Common myeloid progenitor, CD34-positive (primary cell): ENCODE results near the gene OBP2A.

Experiments
- CTCF ChIA-PET: fragments of 350-600 bp; sonication (Branson Sonifier 250); formaldehyde crosslinking; loops from one replicate; lab custom pipeline; 2021; ENCODE audit warnings: antibody characterized with exemption; lab: Charles Lee
- POLR2A ChIA-PET: fragments of 350-600 bp; sonication (Branson Sonifier 250); formaldehyde crosslinking; loops from one replicate; lab custom pipeline; 2021; ENCODE audit warnings: antibody characterized with exemption; lab: Charles Lee
- DNase-seq, 3 donors: peaks; one replicate each; pipeline versions ENCODE4 v3.0.0 to v3.0.0-alpha.2; 2013
- H3K27ac ChIP-seq, 2 experiments: 1 replicate in 1 of 2; 2 replicates in 1 of 2; pipeline ENCODE4 v1.7.0; 2013; ENCODE audit warnings: inconsistent platforms in 2 of 2, low read length in 2 of 2, mild to moderate bottlenecking in 2 of 2, low read depth in 1 of 2, moderate library complexity in 1 of 2; ENCODE audit not compliant: severe bottlenecking in 2 of 2, insufficient read depth in 1 of 2, poor library complexity in 1 of 2
- H3K27me3 ChIP-seq, 5 experiments: replicated peaks in 2 of 5; 1 replicate in 3 of 5; 2 replicates in 2 of 5; pipeline versions ENCODE4 v1.6.1 to v1.7.0; 2013; ENCODE audit warnings: low read length in 4 of 5, mild to moderate bottlenecking in 2 of 5, moderate library complexity in 2 of 5, inconsistent platforms in 1 of 5; ENCODE audit not compliant: insufficient read depth in 5 of 5, control insufficient read depth in 4 of 5
- H3K36me3 ChIP-seq, 4 experiments: 1 replicate in 2 of 4; 2 replicates in 2 of 4; pipeline versions ENCODE4 v1.6.1 to v1.7.0; 2013; ENCODE audit warnings: low read length in 3 of 4, control low read depth in 1 of 4, mild to moderate bottlenecking in 1 of 4; ENCODE audit not compliant: control insufficient read depth in 4 of 4, insufficient read depth in 4 of 4
- H3K4me1 ChIP-seq, 4 experiments: 1 replicate in 3 of 4; 2 replicates in 1 of 4; pipeline versions ENCODE4 v1.6.1 to v1.7.1; 2013; ENCODE audit warnings: low read length in 3 of 4, mild to moderate bottlenecking in 3 of 4, control low read depth in 1 of 4, inconsistent platforms in 1 of 4, moderate library complexity in 1 of 4; ENCODE audit not compliant: control insufficient read depth in 4 of 4, insufficient read depth in 4 of 4; ENCODE audit errors: control extremely low read depth in 1 of 4
- H3K4me3 ChIP-seq, 7 experiments: 1 replicate in 4 of 7; 2 replicates in 3 of 7; pipeline versions ENCODE4 v1.5.1 to v1.7.0; 2013; ENCODE audit warnings: mild to moderate bottlenecking in 7 of 7, low read length in 6 of 7, moderate library complexity in 6 of 7, inconsistent platforms in 2 of 7, low read depth in 2 of 7, control low read depth in 1 of 7; ENCODE audit not compliant: insufficient read depth in 4 of 7, control insufficient read depth in 1 of 7; ENCODE audit errors: extremely low read depth in 1 of 7
- H3K9me3 ChIP-seq, 5 experiments: 1 replicate in 4 of 5; 2 replicates in 1 of 5; pipeline versions ENCODE4 v1.6.1 to v1.7.1; 2013; ENCODE audit warnings: low read length in 4 of 5, mild to moderate bottlenecking in 2 of 5, inconsistent platforms in 1 of 5, low read depth in 1 of 5, moderate library complexity in 1 of 5; ENCODE audit not compliant: control insufficient read depth in 4 of 5, insufficient read depth in 2 of 5; ENCODE audit errors: control extremely low read depth in 1 of 5
- WGBS: methylation state at CpG from one replicate; pipeline ENCODE4 v1.1.5; 2013; ENCODE audit not compliant: insufficient coverage; 5-methylcytosine and 5-hydroxymethylcytosine counted together

The OBP2A gene

GRCh38 chr9:135574331-135574730 is 28.4 kb downstream of the OBP2A start:
- peaks cover 0 to 25% (median 0%) of the 10 kb centered on the region in 5 experiments for H3K27me3 ChIP-seq
- peaks cover 0 to 2% (median 0%) of the 10 kb centered on the region in 5 experiments for H3K9me3 ChIP-seq
- WGBS: 87% methylated on average over 14 of the region's 14 CpGs
- H3K4me3 ChIP-seq: no peak overlapping the region
- ChIA-PET POLR2A (no interaction called here), CTCF (no interaction called here)
- no peaks in the 10 kb centered on the region for H3K4me1 ChIP-seq
- no peak for DNase-seq
- no peaks in the 10 kb centered on the region for H3K36me3 ChIP-seq
- H3K27ac ChIP-seq: no peak overlapping the region

GRCh38 chr9:135574943-135575342 is 29.0 kb downstream of the OBP2A start:
- POLR2A ChIA-PET: no interaction called here

DNA sequence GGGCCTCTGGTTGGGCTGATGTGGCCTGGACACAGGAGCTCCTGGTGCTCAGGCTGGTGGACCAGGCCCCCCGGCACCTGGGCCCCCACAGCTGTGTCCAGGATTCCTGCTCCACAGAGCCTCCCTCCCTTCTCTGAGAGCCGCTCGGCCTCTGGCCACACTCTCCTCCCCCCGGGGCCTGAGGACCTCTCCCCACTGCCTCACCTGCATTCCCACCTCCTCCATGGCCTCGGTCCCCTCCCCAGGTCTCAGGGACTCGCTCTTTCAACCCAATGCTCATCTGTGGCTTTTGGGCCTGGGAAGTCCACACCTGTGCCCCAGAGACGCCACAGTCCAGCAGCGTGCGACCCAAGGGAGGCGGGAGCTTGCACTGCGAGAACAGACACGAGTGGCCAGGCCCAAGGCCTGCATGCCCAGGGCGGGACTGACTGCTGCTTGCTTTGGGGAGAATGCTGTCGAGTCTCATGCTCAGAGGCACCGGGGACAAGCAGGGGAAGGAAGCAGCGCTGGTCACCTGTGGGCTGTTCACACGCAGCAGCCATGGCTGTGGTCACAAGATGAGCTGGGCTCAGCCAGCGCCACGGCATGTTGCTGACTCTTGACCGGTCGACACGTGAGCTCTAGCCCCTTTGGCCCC is 30.2 kb downstream of the OBP2A start:
- H3K4me1 ChIP-seq: no peaks in the 10 kb centered on the region
- ChIA-PET POLR2A (no interaction called here), CTCF (interaction anchor here (0.6 kb wide), 1 partner anchor 1829 kb away, joined by 3 read pairs; no protein-coding TSS in a partner anchor)
- no peak overlapping the region for H3K4me3 ChIP-seq
- no peaks in the 10 kb centered on the region for H3K9me3 ChIP-seq
- H3K36me3 ChIP-seq: no peaks in the 10 kb centered on the region
- no peak overlapping the region for H3K27ac ChIP-seq
- no peak for DNase-seq
- peaks cover 0 to 26% (median 2%) of the 10 kb centered on the region in 5 experiments for H3K27me3 ChIP-seq
- 86% methylated on average over 22 of the region's 22 CpGs for WGBS

More at GRCh38 chr9:135574943-135575342, 29.0 kb downstream of the OBP2A start:
- H3K9me3 ChIP-seq: no peaks in the 10 kb centered on the region
- H3K36me3 ChIP-seq: no peaks in the 10 kb centered on the region
- H3K4me3 ChIP-seq: no peak overlapping the region
- H3K4me1 ChIP-seq: no peaks in the 10 kb centered on the region
- H3K27ac ChIP-seq: no peak overlapping the region
- DNase-seq: no peak
- CTCF ChIA-PET: no interaction called here
- H3K27me3 ChIP-seq: peaks cover 0 to 26% (median 0%) of the 10 kb centered on the region in 5 experiments
- 94% methylated on average over 13 of the region's 15 CpGs for WGBS

GRCh38 chr9:135577256-135577655 is 31.3 kb downstream of the OBP2A start:
- no peak for DNase-seq
- H3K27ac ChIP-seq: no peak overlapping the region
- CTCF ChIA-PET: no interaction called here
- no peaks in the 10 kb centered on the region for H3K36me3 ChIP-seq
- H3K27me3 ChIP-seq: peaks cover 0 to 23% (median 2%) of the 10 kb centered on the region in 5 experiments
- POLR2A ChIA-PET: no interaction called here
- no peaks in the 10 kb centered on the region for H3K9me3 ChIP-seq
- H3K4me3 ChIP-seq: no peak overlapping the region
- H3K4me1 ChIP-seq: no peaks in the 10 kb centered on the region
- WGBS: 92% methylated on average over 9 of the region's 10 CpGs

- CTCF ChIA-PET: no interaction called here
- 41% methylated on average over 2 of the region's 2 CpGs for WGBS
- Histone ChIP-seq H3K9me3 (no peaks in the 10 kb centered on the region), H3K4me3 (no peak overlapping the region), H3K36me3 (no peaks in the 10 kb centered on the region), H3K27ac (no peak overlapping the region), H3K27me3 (peaks cover 0 to 16% (median 0%) of the 10 kb centered on the region in 5 experiments), H3K4me1 (no peaks in the 10 kb centered on the region)
- no peak for DNase-seq
- POLR2A ChIA-PET: no interaction called here
These were observed 33.4 kb downstream of the OBP2A start for GRCh38 chr9:135579356-135579755.

DNA sequence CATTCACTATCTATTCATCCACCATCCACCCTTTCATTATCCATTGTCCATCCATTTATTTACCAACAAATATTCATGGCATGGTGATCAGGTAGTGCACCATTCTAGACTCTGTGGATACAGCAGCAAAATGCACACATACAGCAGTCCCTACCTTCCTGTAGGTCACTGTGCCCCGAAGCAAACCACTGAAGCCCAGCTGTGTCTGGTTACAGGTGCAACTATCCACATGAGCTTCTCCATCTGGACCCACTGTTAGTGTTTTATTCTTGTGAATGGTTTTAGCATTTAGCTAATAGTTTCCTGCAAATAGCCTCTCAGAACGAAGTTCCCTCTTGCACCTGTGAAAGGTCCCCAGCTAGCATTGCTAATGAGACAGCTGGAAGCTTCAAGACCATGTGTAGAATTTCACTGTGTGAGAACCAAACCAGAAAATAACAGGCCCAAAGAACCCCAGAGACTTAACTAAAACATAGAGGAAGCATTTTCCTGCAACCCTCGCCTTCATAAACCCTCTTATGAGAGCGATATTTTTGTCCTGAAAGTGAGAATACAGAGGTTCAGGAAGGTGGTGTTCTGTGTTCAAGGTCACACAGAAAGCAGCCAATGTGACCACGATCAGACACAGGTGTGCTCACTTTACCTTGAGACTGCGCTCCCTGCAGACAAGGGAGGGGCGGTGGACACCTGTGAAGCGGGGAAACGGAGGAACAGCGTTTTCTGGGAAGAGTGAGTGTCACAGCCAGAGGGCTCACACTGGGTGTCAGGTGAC is 34.1 kb downstream of the OBP2A start:
- ChIA-PET POLR2A (no interaction called here), CTCF (no interaction called here)
- Histone ChIP-seq H3K27me3 (peaks cover 0 to 15% (median 0%) of the 10 kb centered on the region in 5 experiments), H3K27ac (no peak overlapping the region), H3K9me3 (no peaks in the 10 kb centered on the region), H3K4me1 (no peaks in the 10 kb centered on the region), H3K36me3 (no peaks in the 10 kb centered on the region), H3K4me3 (no peak overlapping the region)
- 79% methylated on average over 9 of the region's 10 CpGs for WGBS
- no peak for DNase-seq
